Dermis blood vessel endothelial cell (primary cell): ENCODE measurements around the gene ASCC1. TPM values are rescaled to one million over a fixed set of nuclear protein-coding genes. Genes with fewer than 3 reads are reported as not detected.
"Not testable (repeated sequence)": the region's sequence is repeated elsewhere in the genome, so short reads cannot be mapped to it uniquely, and the experiment has no call there.

Experiments
- DNase-seq: peaks from one replicate; pipeline ENCODE4 v3.0.0; 2010
- total RNA-seq: library from RNA; depleted of rRNA; stranded (reverse); fragments of >200 nt; gene quantifications from 2 replicates; pipeline ENCODE4 v1.2.3, GENCODE V29; 2014

ASCC1 gene
- total RNA-seq, 1 donor from 2014 or later = 33.5 TPM

- no peak for DNase-seq
Measured at GRCh38 chr10:72219235-72219814, 3.2 kb upstream of the ASCC1 start.

DNA sequence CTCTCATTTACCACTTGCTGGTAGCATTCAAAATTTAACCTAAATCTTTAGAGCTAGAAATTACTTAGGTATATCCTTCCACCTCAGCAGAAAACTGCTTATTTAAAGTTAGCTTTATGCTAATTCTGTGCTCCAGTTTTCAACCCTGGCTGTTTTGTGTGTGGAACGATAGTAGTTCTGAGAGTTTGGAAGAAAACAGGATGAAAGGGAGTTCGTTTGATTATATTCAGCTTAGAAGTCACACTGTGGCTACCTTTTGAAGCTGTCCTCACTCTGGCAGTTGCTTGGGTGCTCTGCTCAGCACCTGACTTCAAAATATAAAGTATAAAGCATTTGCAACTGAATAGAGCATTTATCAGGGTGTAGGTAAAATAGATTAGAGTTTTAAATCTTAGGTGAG lies 2.6 kb upstream of the ASCC1 start:
- no peak for DNase-seq

DNA sequence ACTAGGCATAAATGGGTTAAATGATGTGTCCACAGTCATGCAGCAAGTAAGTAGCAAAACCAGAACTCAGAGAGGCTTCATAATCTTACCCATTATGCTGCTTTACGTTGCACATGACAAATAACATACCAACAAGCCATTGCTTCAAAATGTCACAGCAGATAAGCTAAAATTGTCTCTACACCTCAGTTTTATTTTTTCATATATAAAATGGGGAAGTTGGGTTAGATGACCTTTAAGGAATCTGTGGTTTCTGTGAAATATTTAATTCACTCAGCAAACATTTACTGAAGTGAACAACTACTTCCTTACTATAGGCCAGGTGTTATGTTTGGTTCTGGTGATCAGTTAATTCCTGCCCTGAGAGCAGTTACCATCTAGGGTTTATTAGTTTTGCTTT lies 2.2 kb upstream of the ASCC1 start:
- DNase-seq = no peak

- not testable (repeated sequence) for DNase-seq
Measured at GRCh38 chr10:72211832-72212231, 4.2 kb downstream of the ASCC1 start.

GRCh38 chr10:72211381-72211780 lies 4.7 kb downstream of the ASCC1 start:
- peak; percentile 16 for DNase-seq

DNA sequence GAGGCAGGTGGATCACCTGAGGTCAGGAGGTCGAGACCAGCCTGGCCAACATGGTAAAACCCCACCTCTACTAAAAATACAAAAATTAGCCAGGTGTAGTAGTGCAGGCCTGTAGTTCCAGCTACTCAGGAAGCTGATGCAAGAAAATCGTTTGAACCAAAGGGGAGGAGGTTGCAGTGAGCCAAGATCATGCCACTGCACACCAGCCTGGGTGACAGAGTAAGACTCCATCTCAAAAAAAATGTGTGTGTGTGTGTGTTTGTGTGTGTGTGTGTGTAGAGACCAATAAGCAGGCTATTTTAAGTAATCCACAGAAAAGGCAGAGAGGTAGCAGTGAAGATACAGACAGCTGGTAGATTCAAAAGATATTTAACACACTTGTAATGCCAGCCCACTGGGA lies 7.5 kb downstream of the ASCC1 start:
- DNase-seq = not testable (repeated sequence)

DNA sequence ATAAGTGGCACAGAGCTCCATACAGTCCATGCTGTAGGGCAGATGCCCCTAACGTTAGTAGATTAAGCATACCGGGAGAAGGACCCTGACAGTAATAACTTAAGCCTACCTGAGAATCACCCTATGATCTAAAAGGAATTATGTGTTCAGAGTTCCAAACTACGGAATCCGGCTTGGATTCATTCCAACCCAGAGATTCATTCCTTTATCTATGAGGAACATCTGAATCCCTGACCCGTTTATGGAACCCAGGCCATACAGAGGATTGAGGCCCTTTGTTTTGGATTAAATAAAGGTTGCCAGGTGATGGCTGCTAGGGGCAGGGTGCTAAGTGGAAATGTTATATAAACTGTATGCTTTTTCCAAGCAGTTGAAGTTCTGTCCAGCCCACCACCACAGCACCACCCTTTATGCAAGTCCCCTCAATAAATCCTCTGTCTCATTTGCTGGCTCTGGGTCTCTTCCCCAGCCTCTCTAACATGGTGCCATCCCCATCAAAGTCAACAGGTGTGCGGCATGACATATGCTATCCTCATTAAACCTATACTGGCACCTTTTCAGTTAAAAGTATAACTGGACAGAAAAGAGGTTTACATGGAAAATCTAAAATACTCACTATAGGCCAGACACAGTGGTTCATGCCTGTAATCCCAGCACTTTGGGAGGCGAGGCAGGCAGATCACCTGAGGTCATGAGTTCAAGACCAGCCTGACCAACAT lies 9.4 kb downstream of the ASCC1 start:
- no peak for DNase-seq

DNA sequence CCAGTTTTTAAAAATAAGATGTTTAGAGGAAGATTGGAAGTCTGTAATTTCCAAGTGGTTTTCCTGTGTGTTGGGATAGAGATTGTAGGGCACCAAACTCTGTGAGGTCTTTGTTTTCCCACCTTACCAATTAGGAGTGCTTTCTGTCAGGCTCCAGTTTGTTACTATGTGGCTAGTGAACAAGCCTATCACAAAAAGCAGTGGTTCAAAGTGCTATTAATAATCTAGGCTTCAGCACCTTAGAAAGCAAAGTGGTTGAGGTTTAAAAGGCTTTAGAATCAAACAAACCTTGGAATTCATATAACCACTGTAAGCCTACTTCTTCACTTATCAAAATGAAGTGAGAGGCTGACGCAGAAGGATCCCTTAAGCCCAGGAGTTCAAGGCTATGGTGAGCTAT lies 11.4 kb downstream of the ASCC1 start:
- no peak for DNase-seq

- DNase-seq = no peak
Measured at GRCh38 chr10:72204296-72204695, 11.8 kb downstream of the ASCC1 start.

GRCh38 chr10:72201293-72201692 lies 14.8 kb downstream of the ASCC1 start:
- no peak for DNase-seq

- no peak for DNase-seq
Measured at GRCh38 chr10:72200883-72201282, 15.2 kb downstream of the ASCC1 start.

DNA sequence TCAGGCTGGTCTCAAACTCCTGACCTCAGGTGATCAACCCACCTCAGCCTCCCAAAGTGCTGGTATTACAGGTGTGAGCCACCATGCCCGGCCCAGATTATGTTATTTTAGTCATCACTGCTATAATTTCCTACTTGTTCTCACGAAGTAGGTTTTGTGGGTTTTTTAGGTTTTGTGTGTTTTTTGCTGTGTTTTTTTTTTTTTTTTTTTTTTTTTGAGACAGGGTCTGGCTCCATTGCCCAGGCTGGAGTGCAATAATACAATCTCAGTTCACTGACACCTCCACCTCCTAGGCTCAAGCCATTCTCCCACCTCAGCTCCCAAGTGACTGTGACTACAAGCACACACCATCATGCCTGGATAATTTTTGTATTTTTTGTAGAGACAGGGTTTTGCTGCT lies 21.1 kb downstream of the ASCC1 start:
- DNase-seq = no peak

- DNase-seq = no peak
Measured at GRCh38 chr10:72186982-72187330, 29.1 kb downstream of the ASCC1 start.

GRCh38 chr10:72186258-72186981 lies 29.7 kb downstream of the ASCC1 start:
- DNase-seq = peak; percentile 84

- DNase-seq = no peak
Measured at GRCh38 chr10:72184156-72184555, 31.9 kb downstream of the ASCC1 start.

DNA sequence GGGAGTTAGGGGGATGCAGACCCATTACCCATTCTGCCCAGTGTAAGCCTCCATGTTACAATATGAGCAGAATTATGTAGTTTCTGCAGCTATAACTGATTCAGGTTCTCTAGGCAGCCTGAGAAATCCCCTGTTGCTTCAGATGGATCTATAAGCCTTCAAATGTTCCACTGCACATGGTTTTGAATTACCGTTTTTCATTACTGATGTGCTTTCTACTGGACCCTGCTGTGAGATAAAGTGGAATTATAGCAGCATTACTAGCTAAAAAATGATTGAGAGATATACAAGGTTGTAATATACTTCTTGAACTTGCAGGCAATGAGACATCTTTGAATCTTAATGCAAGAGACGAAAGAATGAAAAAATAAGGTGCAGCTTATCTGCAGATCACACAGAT lies 38.6 kb downstream of the ASCC1 start:
- no peak for DNase-seq

GRCh38 chr10:72176701-72177100 lies 39.4 kb downstream of the ASCC1 start:
- no peak for DNase-seq

- DNase-seq = peak; percentile 66
Measured at GRCh38 chr10:72175149-72175548, 40.9 kb downstream of the ASCC1 start.

DNA sequence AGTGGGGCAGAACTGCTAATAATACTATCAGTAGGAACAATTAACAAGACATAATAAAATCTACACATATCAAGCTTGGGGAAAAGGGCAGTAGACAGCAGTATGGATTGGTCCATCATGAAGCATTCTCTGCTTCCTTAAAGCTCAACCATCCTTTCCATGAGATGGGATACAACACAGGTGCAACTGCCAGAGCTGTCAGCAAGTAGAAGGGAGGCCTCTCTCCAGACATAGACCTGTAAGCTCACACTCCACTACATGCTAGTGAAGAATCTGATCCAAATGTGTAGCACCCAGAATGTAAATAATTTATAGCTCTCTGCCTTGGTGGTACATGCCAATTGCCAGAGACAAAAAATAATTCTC lies 41.8 kb downstream of the ASCC1 start:
- DNase-seq = no peak

GRCh38 chr10:72173619-72174296 lies 42.3 kb downstream of the ASCC1 start:
- no peak for DNase-seq

- DNase-seq = no peak
Measured at GRCh38 chr10:72173262-72173618, 42.8 kb downstream of the ASCC1 start.

DNA sequence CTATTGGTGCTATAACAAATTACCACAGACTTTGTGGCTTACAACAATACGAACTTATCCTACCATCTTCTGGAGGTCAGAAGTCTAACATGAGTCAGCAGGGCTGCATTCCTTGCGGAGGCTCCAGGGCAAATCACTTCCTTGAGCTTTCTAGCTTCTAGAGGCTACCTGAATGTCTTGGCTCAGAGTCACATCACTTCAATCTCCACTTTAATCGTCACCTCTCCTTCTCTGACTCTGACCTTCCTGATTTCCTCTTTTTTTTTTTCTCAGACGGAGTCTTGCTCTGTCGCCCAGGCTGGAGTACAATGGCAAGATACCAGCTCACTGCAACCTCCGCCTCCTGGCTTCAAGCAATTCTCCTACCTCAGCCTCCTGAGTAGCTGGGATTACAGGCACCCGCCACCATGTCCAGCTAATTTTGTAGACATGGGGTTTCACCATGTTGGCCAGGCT lies 44.9 kb downstream of the ASCC1 start:
- peak; percentile 93 for DNase-seq

DNA sequence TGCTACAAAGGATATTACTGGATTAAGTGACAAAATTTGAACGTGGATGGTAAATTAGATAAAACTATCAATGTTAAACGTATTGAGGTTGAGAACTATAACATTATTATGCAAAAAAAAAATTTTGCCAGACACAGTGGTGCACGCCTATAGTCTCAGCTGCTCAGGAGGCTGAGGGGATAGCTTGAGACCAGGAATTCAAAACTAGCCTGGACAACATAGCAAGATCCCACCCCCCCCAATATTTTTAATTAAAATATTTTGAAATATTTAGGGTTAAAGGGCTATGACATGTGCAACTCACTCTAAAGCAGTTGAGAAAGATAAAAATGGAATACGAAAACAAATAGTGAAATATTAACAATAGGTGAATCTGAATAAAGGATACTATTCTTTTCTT lies 45.3 kb downstream of the ASCC1 start:
- no peak for DNase-seq

- DNase-seq = peak; percentile 56
Measured at GRCh38 chr10:72170263-72170662, 45.8 kb downstream of the ASCC1 start.
